Inflammatory macrophage treated with lipopolysaccharide for 4 hours (primary cell): ENCODE results near the gene DDX24.

ENCODE experiments used
- DNase-seq: peaks from one replicate; pipeline ENCODE4 v3.0.0-alpha.2; 2020

DDX24 gene

DNA sequence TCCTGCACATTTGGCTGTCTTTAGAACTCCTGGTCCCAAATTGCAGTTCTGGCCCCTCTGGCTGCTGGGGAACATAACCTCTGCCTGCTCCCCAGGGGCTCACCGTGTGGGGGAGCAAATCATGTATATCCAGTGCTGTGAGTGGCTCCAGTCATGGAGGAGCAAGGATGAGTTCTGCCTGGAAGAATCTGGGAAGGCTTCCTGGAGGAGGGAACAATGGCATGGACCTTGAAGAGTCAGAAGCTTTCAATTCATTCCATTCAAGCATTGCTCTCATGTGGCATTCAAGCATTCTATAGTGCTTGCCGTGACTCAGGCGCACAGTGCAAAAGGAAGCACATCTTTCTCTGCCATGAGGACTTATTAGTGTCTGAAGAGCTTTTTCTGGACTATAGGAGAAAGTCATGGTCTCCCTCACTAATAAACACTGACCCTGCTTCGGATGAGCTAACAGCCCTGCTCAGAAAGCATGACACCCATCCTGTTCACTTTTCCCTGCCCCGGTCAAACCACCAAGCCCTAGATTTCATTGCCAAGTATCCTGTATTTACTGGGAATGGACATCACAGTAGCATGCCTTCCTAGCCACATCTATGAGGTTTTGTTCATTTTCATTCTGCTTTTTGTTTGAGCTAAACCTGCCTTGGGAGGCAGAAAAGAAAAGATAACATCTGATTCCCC is 33.0 kb upstream of the DDX24 start:
- DNase-seq = no peak

DNA sequence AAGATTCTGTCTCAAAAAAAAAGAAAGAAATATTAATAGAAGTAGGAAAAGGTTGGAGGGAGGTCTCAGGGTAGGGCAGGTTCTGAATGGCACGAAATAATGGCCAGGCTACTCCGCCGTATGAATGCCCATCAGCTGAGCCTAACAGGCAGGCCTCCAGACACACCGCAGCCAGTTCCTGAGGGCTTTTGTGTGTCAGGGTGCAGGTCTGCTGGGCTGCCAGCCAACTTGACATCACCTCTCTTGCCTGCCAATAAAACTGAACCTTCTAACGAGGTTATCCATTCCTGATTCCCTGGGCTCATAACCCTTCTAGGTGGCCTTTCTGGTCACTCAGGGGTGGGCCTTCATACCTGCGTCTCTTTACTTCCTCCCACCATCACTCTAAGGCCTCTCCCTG is 32.5 kb upstream of the DDX24 start:
- no peak for DNase-seq

GRCh38 chr14:94113073-94113472 is 32.1 kb upstream of the DDX24 start:
- DNase-seq = no peak

- DNase-seq = no peak
These were observed 31.6 kb upstream of the DDX24 start for GRCh38 chr14:94112513-94113063.

DNA sequence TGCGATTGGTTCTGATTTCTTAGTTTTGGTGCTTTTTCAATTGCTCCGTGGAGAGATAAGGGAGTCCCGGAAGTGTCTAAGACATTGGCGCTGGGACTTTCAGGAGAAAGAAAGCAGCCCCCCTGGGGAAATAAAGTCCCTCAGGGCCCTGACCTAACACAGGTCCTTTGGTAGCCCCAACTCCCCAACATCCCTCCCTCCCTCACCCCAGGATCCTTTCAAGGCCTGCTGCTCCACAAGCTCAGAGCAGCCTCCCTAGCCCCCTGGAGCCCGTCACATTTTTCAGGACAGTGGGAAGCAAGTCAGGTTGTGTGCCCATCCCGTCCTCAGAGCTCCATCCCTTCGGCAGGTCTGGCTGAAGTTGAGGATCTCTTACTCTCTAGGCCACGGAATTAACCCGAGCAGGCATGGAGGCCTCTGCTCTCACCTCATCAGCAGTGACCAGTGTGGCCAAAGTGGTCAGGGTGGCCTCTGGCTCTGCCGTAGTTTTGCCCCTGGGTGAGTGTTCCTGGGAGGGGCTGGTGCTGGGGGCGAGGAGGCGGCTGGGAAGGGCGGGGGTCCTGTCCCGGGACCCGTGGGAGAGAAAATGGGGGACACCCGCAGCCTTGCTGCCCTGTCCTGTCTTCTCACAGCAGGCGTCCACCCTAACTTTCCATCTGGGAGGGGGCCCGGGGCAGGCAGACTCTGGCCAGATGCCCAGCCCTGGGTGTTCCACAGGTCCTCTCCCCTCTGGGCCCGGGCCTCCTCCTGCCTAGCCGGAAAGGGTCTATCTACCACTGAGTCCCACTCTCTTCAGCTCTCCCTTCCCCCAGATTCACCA is 30.5 kb upstream of the DDX24 start:
- DNase-seq = no peak

- DNase-seq = peak; percentile 74
These were observed 29.7 kb upstream of the DDX24 start, which contains the start of gene IFI27 for GRCh38 chr14:94110552-94111181. IFI27 (plus strand) TSS chr14:94110736.

- no peak for DNase-seq
These were observed 28.9 kb upstream of the DDX24 start for GRCh38 chr14:94109915-94110250.

- DNase-seq = no peak
These were observed 23.7 kb upstream of the DDX24 start for GRCh38 chr14:94104731-94105130.

DNA sequence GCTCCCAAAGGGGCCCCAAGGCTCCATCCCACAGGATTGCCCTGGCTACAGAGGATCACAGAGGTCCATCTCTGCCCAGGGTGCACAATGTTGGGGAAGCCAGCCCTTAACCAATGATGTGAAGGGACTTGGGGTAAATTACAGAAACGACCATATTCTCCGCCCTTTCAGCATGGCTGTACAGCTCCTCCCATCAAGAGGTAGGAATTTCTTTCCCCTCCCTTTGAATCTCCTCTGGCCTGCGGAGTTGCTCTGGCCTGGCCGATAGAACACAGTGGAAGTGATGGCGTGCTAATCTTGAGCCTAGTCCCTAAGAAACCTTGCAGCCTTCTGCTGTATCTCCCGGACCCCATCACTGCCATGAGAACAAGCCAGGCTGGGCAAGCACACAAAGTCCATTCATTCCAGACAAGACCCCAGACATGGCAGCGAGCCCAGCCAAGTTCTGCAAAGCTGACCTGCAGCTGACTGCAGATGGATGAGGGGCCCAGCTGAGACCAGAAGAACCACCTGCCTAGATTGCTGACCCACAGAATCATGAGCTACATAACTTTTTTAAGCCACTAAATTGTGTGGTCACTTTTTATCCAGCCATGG is 22.6 kb upstream of the DDX24 start:
- no peak for DNase-seq

DNA sequence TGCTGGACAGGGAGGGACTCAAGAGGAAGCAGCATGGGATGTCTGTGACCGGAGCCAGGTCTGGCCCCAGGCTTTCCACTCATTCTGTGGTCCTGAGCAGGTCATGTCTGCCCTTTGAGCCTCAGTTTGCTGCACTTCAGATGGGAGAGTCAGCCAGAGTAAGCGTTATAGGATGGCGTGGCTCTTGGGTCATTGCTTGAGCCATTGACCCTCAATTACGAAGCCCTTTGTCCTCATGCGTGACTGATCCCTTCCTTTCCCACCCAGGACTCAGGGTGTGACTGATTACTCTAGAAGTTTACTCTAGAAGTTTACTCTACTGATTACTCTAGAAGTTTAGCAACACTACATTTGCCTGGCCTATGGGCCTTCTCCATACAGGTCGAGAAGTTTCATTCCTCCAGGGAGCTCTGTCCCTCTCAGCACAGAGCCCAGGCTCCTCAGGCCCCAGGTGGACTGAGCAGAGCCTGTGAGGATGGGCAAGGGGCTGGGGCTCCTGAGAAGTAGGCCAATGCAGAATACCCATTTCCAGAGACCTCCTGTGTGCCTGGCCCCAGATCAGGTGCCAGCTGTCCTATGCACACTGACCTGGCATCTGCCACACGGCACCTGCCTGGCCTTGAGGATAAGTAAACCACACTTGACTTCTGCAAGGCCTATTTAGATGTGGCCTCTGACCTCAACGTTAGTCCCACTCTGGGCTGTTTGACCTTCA is 21.9 kb upstream of the DDX24 start:
- DNase-seq = no peak

DNA sequence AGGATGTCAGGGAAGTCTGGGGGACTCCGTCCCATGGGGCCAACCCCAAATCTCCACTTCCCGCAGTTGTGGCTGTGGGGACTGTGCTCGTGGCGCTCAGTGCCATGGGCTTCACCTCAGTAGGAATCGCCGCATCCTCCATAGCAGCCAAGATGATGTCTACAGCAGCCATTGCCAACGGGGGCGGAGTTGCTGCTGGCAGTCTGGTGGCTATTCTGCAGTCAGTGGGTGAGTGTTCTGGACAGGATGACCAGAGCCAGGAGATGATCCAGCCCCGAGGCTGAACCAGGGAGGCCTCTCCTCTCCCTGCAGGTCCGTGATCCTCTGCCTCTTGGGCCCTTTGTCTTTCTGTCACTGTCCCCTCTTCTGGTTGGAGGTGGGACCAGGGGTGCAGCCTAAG is 20.7 kb upstream of the DDX24 start:
- DNase-seq = no peak

- no peak for DNase-seq
These were observed 19.8 kb upstream of the DDX24 start for GRCh38 chr14:94100847-94101246.

DNA sequence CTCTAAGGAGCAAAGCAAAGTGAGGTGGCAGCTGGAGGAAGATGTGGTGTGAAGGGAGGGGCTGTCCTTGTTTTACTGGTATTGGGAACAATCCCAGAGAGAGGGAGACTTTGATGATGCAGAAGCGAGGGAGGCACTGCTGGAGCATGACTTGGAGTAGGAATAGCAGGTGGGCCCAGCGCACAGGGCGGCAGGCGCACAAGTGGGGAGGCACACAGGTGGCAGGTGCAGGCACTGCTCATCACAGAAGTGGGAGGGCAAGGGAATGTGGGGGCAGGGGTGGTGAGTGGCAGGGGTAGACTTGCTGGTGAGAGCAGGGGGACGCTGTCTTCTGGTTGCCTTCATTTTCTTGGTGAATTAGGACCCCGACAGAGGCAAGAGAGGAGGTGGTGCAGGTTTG is 18.0 kb upstream of the DDX24 start:
- DNase-seq = no peak

GRCh38 chr14:94098326-94098992 is 17.5 kb upstream of the DDX24 start:
- no peak for DNase-seq

DNA sequence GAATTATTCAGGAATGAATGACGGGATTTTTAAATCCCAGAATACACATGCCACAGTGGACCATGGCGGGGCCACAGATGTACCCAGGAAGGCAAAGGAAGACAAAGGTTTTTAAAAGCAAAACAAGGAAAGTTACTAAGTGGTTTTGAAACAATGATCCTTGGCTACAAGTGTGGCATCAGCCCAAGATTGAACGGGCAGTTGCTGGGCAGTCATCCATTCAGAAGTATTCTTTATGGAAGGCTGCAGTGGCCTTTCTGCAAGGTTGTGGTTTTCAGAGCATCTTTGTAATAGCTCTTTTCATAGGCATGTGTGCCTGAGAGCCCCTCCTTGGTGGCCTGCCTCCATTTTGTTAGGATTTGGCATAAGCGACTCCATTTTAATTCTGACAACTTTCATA is 16.1 kb upstream of the DDX24 start:
- DNase-seq = no peak

- no peak for DNase-seq
These were observed 12.4 kb upstream of the DDX24 start for GRCh38 chr14:94093418-94093817.

GRCh38 chr14:94089479-94089878 is 8.5 kb upstream of the DDX24 start:
- no peak for DNase-seq

GRCh38 chr14:94088516-94088915 is 7.5 kb upstream of the DDX24 start:
- DNase-seq = no peak

- DNase-seq = no peak
These were observed 6.9 kb upstream of the DDX24 start for GRCh38 chr14:94087891-94088290.

DNA sequence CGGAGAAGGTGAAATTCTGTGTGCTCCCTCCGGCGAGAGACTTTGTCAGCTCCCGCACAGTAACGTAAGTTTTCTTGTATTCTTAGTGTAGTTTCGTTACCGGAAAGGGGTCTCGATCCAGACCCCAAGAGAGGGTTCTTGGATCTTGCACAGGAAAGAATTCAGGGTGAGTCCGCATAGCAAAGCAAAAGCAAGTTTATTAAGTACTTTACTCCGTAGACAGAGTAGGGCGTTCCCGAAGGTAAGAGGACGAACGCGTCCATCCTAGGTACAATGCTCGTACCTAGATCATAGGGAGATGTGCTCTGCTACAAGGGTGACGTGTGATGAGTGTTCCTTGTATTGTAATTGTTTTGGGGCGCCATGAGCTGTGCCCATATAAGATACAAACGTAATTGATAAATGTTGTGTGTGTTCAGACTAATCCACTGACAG is 401 bp upstream of the DDX24 start:
- DNase-seq = no peak

DNA sequence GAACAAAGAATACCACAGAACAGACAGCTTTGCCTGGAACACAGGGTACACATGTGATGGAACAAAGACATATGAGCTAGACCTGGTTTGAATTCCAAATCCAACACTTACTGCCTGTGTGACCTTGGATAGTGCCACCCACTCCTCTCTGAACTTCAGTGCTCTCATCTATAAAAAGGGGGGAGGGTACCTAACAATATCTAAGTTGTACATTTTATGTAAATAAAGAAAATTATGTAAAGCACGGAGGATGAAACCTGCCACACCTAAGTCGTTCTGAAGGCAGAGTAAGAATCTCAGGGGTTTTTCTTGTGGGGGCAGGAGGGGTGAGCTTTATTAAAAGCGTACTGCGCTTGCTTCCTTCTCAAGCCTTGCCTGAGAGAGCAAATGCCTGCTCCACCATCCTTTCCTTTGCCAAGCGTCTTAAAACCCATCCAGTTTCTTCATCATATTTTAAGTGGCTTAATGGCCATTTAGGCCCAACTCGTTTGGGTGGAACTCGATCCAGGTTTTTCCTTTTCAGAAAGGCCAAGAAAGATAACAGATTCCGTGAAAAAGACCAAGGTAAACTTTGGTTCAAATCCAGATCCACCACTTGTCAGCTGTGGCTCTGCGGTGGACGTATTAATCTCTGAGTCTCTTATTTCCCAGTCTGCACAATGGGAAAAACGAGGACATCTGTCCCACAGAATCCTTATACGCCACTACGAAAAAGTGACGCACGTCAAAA is 946 bp downstream of the DDX24 start:
- DNase-seq = no peak
